Measurements from ENCODE around the gene ATP5F1B.

ATP5F1B gene

DNA sequence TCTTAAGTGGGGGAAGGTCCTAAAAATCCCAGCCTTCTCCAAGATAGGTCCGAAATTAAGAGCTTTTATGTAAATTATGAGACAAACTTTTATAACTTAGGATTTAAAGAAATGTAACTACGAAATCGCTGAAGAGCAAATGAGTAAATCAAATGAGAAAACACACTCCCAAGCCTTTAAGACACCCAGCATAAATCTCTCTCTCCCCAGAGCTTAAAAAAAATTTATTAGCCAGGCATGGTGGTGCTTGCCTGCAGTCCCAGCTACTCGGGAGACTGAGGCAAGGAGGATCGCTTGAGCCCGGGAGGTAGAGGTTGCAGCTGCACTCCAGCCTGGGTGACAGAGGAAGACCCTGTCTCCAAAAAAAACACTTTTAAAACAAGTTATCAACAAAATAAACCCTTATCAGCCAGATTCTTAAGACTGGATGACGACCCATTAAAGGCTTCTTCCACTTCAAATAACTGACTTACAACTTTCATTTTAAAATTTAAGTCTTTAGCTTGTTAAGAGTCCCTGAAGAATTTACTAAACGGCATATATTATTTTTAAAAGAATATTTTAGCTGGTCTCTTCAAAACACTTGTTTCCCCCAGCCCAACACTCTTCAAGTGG lies 39.1 kb upstream of the ATP5F1B start:
- H3K27ac ChIP-seq, result peak overlapping the region; percentile 82
- POLR2A ChIA-PET (ENCODE audit: low non-redundant PET), result no interaction called here
- CTCF ChIA-PET, result interaction anchor here (0.6 to 1.1 kb wide), 5 partner anchors 9 to 160 kb away, joined by 3 to 10 read pairs (median 3); no protein-coding TSS in a partner anchor
- TF ChIP-seq, protein P1, sequence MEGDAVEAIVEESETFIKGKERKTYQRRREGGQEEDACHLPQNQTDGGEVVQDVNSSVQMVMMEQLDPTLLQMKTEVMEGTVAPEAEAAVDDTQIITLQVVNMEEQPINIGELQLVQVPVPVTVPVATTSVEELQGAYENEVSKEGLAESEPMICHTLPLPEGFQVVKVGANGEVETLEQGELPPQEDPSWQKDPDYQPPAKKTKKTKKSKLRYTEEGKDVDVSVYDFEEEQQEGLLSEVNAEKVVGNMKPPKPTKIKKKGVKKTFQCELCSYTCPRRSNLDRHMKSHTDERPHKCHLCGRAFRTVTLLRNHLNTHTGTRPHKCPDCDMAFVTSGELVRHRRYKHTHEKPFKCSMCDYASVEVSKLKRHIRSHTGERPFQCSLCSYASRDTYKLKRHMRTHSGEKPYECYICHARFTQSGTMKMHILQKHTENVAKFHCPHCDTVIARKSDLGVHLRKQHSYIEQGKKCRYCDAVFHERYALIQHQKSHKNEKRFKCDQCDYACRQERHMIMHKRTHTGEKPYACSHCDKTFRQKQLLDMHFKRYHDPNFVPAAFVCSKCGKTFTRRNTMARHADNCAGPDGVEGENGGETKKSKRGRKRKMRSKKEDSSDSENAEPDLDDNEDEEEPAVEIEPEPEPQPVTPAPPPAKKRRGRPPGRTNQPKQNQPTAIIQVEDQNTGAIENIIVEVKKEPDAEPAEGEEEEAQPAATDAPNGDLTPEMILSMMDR (conservative IDR thresholded peaks at IDR 0.05; ENCODE audit: low read depth), result no peak
- no peak for DNase-seq (ENCODE audit: low spot score)

GRCh38 chr12:56682323-56682722 lies 36.5 kb upstream of the ATP5F1B start:
- POLR2A ChIA-PET (ENCODE audit: low non-redundant PET), result no interaction called here
- TF ChIP-seq, protein P1 (conservative IDR thresholded peaks at IDR 0.05; ENCODE audit: low read depth), result no peak
- CTCF ChIA-PET, result interaction anchor here (0.6 to 0.7 kb wide), 2 partner anchors 68 to 319 kb away, joined by 3 to 5 read pairs; no protein-coding TSS in a partner anchor
- no peak for DNase-seq (ENCODE audit: low spot score)
- H3K27ac ChIP-seq, result peak overlapping the region; percentile 42

DNA sequence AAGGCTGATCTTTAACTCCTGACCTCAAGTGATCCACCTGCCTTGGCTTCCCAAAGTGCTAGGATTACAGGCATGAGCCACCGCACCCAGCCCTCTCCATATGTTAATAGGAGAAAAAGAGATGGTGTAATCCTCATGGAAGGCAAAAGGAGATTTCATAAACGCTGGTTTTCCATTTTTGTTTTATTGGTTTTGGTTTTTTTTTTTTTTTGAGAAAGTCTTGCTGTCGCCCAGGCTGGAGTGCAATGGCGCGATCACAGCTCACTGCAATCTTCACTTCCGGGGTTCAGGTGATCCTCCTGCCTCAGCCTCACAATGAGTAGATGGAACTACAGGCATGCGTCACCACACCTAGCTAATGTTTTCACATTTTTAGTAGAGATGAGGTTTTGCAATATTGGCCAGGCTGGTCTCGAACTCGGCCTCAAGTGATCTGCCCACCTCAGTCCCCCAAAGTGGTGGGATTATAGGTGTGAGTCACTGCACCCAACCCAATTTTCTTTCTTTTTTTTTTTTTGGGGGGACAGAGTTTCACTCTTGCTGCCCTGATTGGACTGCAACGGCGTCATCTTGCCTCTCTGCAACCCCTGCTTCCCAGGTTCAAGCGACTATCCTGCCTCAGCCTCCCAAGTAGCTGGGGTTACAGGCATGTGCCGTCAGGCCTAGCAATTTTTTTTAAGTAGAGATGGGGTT lies 34.2 kb upstream of the ATP5F1B start:
- no peak for DNase-seq (ENCODE audit: low spot score)
- ChIA-PET CTCF (interaction anchor here (0.6 kb wide), 1 partner anchor 47 kb away, joined by 3 read pairs; no protein-coding TSS in a partner anchor), POLR2A (ENCODE audit: low non-redundant PET) (no interaction called here)
- peak overlapping the region; percentile 42 for H3K27ac ChIP-seq
- TF ChIP-seq, protein P1 (conservative IDR thresholded peaks at IDR 0.05; ENCODE audit: low read depth), result no peak

DNA sequence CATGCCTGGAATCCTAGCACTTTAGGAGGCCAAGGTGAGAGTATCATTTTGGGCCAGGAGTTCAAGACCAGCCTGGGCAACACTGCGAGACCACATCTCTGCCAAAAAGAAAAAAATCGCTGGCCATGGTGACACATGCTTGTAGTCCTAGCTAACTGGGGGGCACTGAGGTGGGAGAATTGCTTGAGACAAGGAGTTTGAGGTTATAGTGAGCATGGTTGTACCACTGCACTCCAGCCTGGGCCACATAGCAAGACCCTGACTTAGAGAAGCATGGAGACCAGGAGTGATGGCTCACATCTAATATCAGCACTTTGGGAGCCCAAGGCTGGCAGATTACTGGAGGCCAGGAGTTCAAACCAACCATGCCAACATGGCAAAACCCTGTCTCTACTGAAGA lies 33.1 kb upstream of the ATP5F1B start:
- no peak for DNase-seq (ENCODE audit: low spot score)
- H3K27ac ChIP-seq, result peak overlapping the region; percentile 44
- CTCF ChIA-PET, result interaction anchor here (0.6 kb wide), 1 partner anchor 17 kb away, joined by 3 read pairs; no protein-coding TSS in a partner anchor
- POLR2A ChIA-PET (ENCODE audit: low non-redundant PET), result no interaction called here
- TF ChIP-seq, protein P1 (conservative IDR thresholded peaks at IDR 0.05; ENCODE audit: low read depth), result no peak

DNA sequence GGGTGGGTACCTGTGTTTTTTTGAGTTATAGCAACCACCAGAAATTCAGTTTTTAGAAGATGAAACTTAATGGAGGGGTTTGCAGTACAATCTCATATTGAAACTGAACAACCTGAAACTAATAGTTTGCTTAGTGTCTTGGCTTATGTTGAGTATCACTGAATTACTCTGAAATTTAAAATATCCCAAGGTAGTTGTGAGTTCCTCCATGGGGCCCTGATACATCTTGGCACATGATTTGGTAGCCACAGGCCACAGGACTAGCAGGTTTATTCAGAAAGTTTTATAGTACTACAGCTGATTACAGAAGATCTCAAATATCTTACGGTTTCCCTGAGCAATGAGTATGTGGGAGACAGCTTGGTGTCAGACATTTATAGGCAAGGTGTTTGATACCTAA lies 31.9 kb upstream of the ATP5F1B start:
- ChIA-PET POLR2A (ENCODE audit: low non-redundant PET) (interaction anchor here (1.1 kb wide), 1 partner anchor 9 kb away, joined by 3 read pairs; no protein-coding TSS in a partner anchor), CTCF (no interaction called here)
- no peak for DNase-seq (ENCODE audit: low spot score)
- peak overlapping the region; percentile 49; the same call in 1 of the 2 replicates for H3K27ac ChIP-seq
- TF ChIP-seq, protein P1 (conservative IDR thresholded peaks at IDR 0.05; ENCODE audit: low read depth), result no peak

DNA sequence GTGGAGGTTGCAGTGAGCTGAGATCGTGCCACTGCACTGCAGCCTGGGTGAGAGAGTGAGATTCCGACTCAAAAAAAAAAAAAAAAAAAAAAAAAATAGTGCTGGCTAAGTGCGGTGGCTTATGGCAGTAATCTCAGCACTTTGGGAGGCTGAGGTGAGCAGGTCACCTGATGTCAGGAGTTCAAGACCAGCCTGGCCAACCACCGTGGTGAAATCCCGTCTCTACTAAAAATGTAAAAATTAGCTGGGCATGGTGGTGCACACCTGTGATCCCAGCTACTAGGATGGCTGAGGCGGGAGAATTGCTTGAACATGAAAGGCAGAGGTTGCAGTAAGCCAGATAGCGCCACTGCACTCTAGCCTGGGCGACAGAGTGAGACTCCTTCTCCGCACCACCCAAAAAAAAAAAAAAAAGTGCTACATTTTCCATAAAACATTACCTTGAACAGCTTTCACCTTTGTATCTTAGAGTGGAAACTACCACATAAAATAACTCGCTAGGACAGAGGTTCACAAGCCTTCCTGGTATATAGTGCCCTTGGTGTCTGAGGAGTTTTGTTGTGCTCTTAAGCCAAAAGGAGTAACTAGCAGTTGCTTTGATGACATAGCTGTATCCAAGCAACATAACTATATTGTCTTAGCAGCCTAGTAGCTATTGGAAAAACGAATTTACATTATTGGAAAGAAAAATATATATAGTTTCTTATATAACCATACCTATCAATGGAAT lies 31.2 kb upstream of the ATP5F1B start:
- peak overlapping the region; percentile 26 for H3K27ac ChIP-seq
- TF ChIP-seq, protein P1 (conservative IDR thresholded peaks at IDR 0.05; ENCODE audit: low read depth), result no peak
- ChIA-PET CTCF (interaction anchor here (0.5 kb wide), 1 partner anchor 17 kb away, joined by 12 read pairs; no protein-coding TSS in a partner anchor), POLR2A (ENCODE audit: low non-redundant PET) (interaction anchor here (1.1 kb wide), 1 partner anchor 9 kb away, joined by 3 read pairs; no protein-coding TSS in a partner anchor)
- DNase-seq (ENCODE audit: low spot score), result no peak

Data from RWPE1 (cell line).